CD4-positive, alpha-beta T cell (primary cell): ENCODE data around the gene ANAPC7. TPM values are rescaled to one million over a fixed set of nuclear protein-coding genes. Genes with fewer than 3 reads are reported as not detected.

ENCODE experiments used
- ATAC-seq: fragments of 200-7000 bp; cut with Tn5 transposase; one replicate; pipeline ENCODE4 v1.10.0; 2022; ENCODE audit warnings: mild to moderate bottlenecking; ENCODE audit not compliant: poor library complexity
- CTCF ChIA-PET: fragments of 350-600 bp; sonication (Branson Sonifier 250); formaldehyde crosslinking; loops from one replicate; lab custom pipeline; 2021; ENCODE audit warnings: antibody characterized with exemption, inconsistent platforms; lab: Charles Lee
- POLR2A ChIA-PET: fragments of 350-600 bp; sonication (Branson Sonifier 250); formaldehyde crosslinking; loops from one replicate; lab custom pipeline; 2021; ENCODE audit warnings: antibody characterized with exemption, inconsistent platforms; lab: Charles Lee
- DNase-seq, 14 experiments: peaks; one replicate each; pipeline ENCODE4 v3.0.0-alpha.2; 2013 to 2020; ENCODE audit warnings: mixed read lengths in 2 of 14
- H3K27ac ChIP-seq, 2 donors: one replicate each; pipeline versions ENCODE4 v1.5.1 to v1.7.0; 2013; ENCODE audit warnings: low read length in 2 of 2, low read depth in 1 of 2, mild to moderate bottlenecking in 1 of 2
- H3K27me3 ChIP-seq, 2 experiments: 1 replicate in 1 of 2; 2 replicates in 1 of 2; pipeline versions ENCODE4 v1.6.1 to v1.7.0; 2013; ENCODE audit warnings: low read length in 2 of 2, control low read depth in 1 of 2, mild to moderate bottlenecking in 1 of 2, moderate library complexity in 1 of 2; ENCODE audit not compliant: insufficient read depth in 2 of 2, control insufficient read depth in 1 of 2
- H3K36me3 ChIP-seq: one replicate; pipeline ENCODE4 v1.6.1; 2013; ENCODE audit warnings: low read length, control low read depth; ENCODE audit not compliant: insufficient read depth
- H3K4me1 ChIP-seq: one replicate; pipeline ENCODE4 v1.6.1; 2013; ENCODE audit warnings: low read length, control low read depth; ENCODE audit not compliant: insufficient read depth
- H3K4me3 ChIP-seq: one replicate; pipeline ENCODE4 v1.5.1; 2013; ENCODE audit warnings: mild to moderate bottlenecking, low read length, moderate library complexity
- H3K9me3 ChIP-seq, 2 experiments: 1 replicate in 1 of 2; 2 replicates in 1 of 2; pipeline versions ENCODE4 v1.6.1 to v1.7.0; 2013; ENCODE audit warnings: low read length in 2 of 2, mild to moderate bottlenecking in 2 of 2, control low read depth in 1 of 2, moderate library complexity in 1 of 2; ENCODE audit not compliant: control insufficient read depth in 1 of 2, insufficient read depth in 1 of 2
- H3K27ac Mint-ChIP-seq: one replicate; pipeline ENCODE4 v1.8.0; 2020; ENCODE audit warnings: mixed read lengths
- H3K27me3 Mint-ChIP-seq: one replicate; pipeline ENCODE4 v1.8.0; 2021; ENCODE audit warnings: mixed read lengths
- H3K36me3 Mint-ChIP-seq: one replicate; pipeline ENCODE4 v1.8.0; 2021; ENCODE audit warnings: low read depth, mixed read lengths
- H3K4me1 Mint-ChIP-seq: one replicate; pipeline ENCODE4 v1.8.0; 2021; ENCODE audit warnings: low read depth, mixed read lengths
- H3K4me3 Mint-ChIP-seq: one replicate; pipeline ENCODE4 v1.8.0; 2020; ENCODE audit warnings: mild to moderate bottlenecking, mixed read lengths
- H3K9me3 Mint-ChIP-seq: one replicate; pipeline ENCODE4 v1.8.0; 2020; ENCODE audit warnings: mixed read lengths
- intact Hi-C, 2 experiments: fragments of 100-400 bp; cut with DNase I in 1 of 2; cut with micrococcal nuclease in 1 of 2; formaldehyde crosslinking; loops; one replicate each; pipeline versions ENCODE4 v1.15.1 to v1.9.0; 2023 to 2025; cut with DNase I, micrococcal nuclease
- total RNA-seq, 174 experiments: library from RNA in 2 of 174; stranded (reverse) in 2 of 174; gene quantifications; one replicate each; pipeline ENCODE4 v1.2.3 and lab custom pipeline; 2021 to 2026
- TF ChIP-seq, protein P1 (sequence below): fragments of 200-600 bp; IDR thresholded peaks from one replicate; pipeline ENCODE4 v1.8.0; 2022; ENCODE audit warnings: antibody characterized with exemption, mild to moderate bottlenecking

ANAPC7 gene
- total RNA-seq, 2 experiments from 2014 or later: 16.4 to 18.2 TPM

DNA sequence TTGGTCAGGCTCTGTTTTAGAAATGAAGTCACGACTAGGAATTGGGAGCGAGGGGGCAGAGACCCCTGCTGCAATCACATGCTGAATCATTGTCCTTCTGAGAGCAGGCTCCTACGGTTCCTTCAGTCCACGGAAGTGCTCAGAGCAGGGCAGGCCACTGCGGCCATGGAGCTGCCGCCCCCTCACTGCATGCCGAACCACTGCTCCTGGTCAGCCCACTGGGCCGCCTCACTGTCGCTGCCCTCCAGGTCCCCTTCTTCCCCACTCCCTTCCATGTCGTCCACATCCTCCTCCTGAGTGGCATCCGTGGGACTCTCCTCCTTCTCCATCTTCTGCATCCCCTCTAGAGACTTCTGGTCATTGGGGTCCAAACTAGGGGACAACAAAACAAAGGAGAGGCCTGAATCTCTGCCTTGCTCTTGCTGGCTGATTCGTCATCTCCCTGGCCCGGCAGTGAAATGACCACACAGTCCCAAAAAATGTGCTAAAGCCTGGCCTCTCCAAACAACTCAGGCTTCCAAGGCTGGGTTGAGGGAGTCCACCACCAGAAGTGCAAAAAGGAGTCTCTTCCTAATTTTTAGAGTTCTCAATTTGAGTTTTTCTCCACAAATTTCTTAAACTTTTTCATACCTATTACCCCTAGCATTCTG lies 29.4 kb downstream of the ANAPC7 start:
- intact Hi-C loops: no loop called here
- Mint-ChIP-seq H3K36me3 (peaks cover 63% of the 10 kb centered on the region), H3K4me1 (no peaks in the 10 kb centered on the region), H3K27me3 (no peaks in the 10 kb centered on the region), H3K4me3 (no peak overlapping the region), H3K27ac (no peak overlapping the region), H3K9me3 (no peaks in the 10 kb centered on the region)
- Histone ChIP-seq H3K4me1 (no peaks in the 10 kb centered on the region), H3K9me3 (no peaks in the 10 kb centered on the region), H3K27ac (no peak overlapping the region), H3K36me3 (peaks cover 68% of the 10 kb centered on the region), H3K4me3 (no peak overlapping the region), H3K27me3 (no peaks in the 10 kb centered on the region)
- POLR2A ChIA-PET: interaction anchor here (1.4 kb wide), 1 partner anchor 94 kb away, joined by 4 read pairs; the partner anchor contains the start of genes FAM216A and GPN3
- TF ChIP-seq, protein P1, sequence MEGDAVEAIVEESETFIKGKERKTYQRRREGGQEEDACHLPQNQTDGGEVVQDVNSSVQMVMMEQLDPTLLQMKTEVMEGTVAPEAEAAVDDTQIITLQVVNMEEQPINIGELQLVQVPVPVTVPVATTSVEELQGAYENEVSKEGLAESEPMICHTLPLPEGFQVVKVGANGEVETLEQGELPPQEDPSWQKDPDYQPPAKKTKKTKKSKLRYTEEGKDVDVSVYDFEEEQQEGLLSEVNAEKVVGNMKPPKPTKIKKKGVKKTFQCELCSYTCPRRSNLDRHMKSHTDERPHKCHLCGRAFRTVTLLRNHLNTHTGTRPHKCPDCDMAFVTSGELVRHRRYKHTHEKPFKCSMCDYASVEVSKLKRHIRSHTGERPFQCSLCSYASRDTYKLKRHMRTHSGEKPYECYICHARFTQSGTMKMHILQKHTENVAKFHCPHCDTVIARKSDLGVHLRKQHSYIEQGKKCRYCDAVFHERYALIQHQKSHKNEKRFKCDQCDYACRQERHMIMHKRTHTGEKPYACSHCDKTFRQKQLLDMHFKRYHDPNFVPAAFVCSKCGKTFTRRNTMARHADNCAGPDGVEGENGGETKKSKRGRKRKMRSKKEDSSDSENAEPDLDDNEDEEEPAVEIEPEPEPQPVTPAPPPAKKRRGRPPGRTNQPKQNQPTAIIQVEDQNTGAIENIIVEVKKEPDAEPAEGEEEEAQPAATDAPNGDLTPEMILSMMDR: no peak
- CTCF ChIA-PET: no interaction called here
- DNase-seq (no peak), ATAC-seq (no peak)

DNA sequence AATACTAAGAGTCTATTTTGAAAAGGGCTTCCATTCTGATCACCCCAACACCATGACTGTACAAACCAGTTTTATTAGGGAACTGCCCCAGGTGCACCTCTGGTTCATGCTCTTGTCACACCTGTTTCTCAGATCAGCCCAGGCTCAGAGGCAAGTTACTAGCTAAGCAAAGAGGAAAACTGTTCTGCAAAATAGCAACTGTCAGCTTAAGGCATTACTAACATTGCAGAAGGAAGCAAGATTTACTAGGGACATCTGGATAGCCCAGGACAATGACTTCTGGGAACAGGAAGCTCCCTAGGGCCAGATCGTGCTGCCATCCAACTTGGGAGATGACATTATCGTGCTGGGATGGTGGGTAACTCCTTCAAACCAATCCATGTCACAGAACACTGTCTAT lies 30.1 kb downstream of the ANAPC7 start:
- DNase-seq (no peak), ATAC-seq (no peak)
- H3K36me3 ChIP-seq: peaks cover 62% of the 10 kb centered on the region
- Mint-ChIP-seq H3K4me3 (no peak overlapping the region), H3K27me3 (no peaks in the 10 kb centered on the region), H3K4me1 (no peaks in the 10 kb centered on the region), H3K9me3 (no peaks in the 10 kb centered on the region), H3K27ac (no peak overlapping the region), H3K36me3 (peaks cover 57% of the 10 kb centered on the region)
- no peak overlapping the region for H3K27ac ChIP-seq
- CTCF ChIA-PET: no interaction called here
- H3K9me3 ChIP-seq: no peaks in the 10 kb centered on the region
- intact Hi-C loops: no loop called here
- POLR2A ChIA-PET: interaction anchor here (1.4 kb wide), 1 partner anchor 95 kb away, joined by 4 read pairs; the partner anchor contains the start of genes FAM216A and GPN3
- TF ChIP-seq, protein P1: no peak
- H3K4me3 ChIP-seq: no peak overlapping the region
- H3K27me3 ChIP-seq: no peaks in the 10 kb centered on the region
- H3K4me1 ChIP-seq: no peaks in the 10 kb centered on the region

DNA sequence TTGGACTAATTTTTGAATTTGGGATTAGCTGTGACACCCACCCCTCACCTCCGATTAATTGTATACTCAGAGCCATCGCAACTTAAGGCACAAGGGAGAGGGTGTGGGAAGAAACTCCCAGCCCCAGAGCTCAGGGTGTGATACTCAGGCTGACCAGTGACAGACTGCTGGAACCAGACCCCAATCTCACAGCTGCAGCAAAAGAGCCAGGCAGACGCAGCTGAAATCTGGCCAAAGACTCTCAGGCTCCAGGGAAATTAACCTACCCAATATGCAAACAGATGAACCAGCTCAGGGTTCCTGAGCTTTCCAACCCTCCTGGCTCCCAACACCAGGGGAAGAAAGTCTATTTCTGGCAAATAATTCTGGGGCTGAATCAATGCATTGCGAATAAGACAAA lies 30.5 kb downstream of the ANAPC7 start:
- ChIA-PET CTCF (no interaction called here), POLR2A (interaction anchor here (1.4 kb wide), 1 partner anchor 95 kb away, joined by 4 read pairs; the partner anchor contains the start of genes FAM216A and GPN3)
- Mint-ChIP-seq H3K4me1 (no peaks in the 10 kb centered on the region), H3K4me3 (no peak overlapping the region), H3K27me3 (no peaks in the 10 kb centered on the region), H3K36me3 (peaks cover 53% of the 10 kb centered on the region), H3K27ac (no peak overlapping the region), H3K9me3 (no peaks in the 10 kb centered on the region)
- DNase-seq: no peak
- H3K36me3 ChIP-seq: peaks cover 58% of the 10 kb centered on the region
- H3K4me1 ChIP-seq: no peaks in the 10 kb centered on the region
- no peaks in the 10 kb centered on the region for H3K9me3 ChIP-seq
- ATAC-seq: no peak
- TF ChIP-seq, protein P1: no peak
- H3K4me3 ChIP-seq: no peak overlapping the region
- intact Hi-C loops: no loop called here
- no peak overlapping the region for H3K27ac ChIP-seq
- H3K27me3 ChIP-seq: no peaks in the 10 kb centered on the region
